ENCODE results near the gene UBE3B.

- TF ChIP-seq CTCF (conservative IDR thresholded peaks at IDR 0.05) = no peak
- TF ChIP-seq EZH2 (IDR thresholded peaks at IDR 0.05; ENCODE audit: low read depth) = no peak
Measured at GRCh38 chr12:109538191-109538863, 60.9 kb downstream of the UBE3B start.

All from PC-9 (cell line).